GM23338 (cell line): ENCODE measurements around the gene AKT1S1. TPM values are rescaled to one million over a fixed set of nuclear protein-coding genes. Genes with fewer than 3 reads are reported as not detected.

Experiments
- ATAC-seq: fragments of 200-7000 bp; cut with Tn5 transposase; 3 replicates; pipeline ENCODE4 v1.9.1; 2020
- DNase-seq: peaks from one replicate; pipeline ENCODE4 v3.0.0-alpha.2; 2015; ENCODE audit warnings: low spot score
- H2AFZ ChIP-seq: fragments of 200-600 bp; sonication (generic); 2 replicates; pipeline ENCODE4 v1.8.0; 2016; ENCODE audit warnings: antibody characterized with exemption, mild to moderate bottlenecking, moderate library complexity
- H3F3A ChIP-seq: fragments of 200-600 bp; sonication (generic); replicated peaks from 2 replicates; pipeline ENCODE4 v1.8.0; 2017; ENCODE audit warnings: antibody characterized with exemption, mixed run types, low read depth
- H3K27ac ChIP-seq: fragments of 200-600 bp; sonication (generic); 2 replicates; pipeline ENCODE4 v1.6.1; 2016; ENCODE audit warnings: low read depth
- H3K27me3 ChIP-seq: fragments of 200-600 bp; sonication (generic); 2 replicates; pipeline ENCODE4 v1.8.0; 2016; ENCODE audit warnings: mild to moderate bottlenecking, mixed run types, moderate library complexity; ENCODE audit not compliant: insufficient read depth
- H3K36me3 ChIP-seq: fragments of 200-600 bp; sonication (generic); 2 replicates; pipeline ENCODE4 v1.8.0; 2016; ENCODE audit warnings: mild to moderate bottlenecking; ENCODE audit not compliant: insufficient read depth
- H3K4me1 ChIP-seq: fragments of 200-600 bp; sonication (generic); 2 replicates; pipeline ENCODE4 v1.8.0; 2016; ENCODE audit warnings: mild to moderate bottlenecking, moderate library complexity; ENCODE audit not compliant: insufficient read depth
- H3K4me2 ChIP-seq: fragments of 200-600 bp; sonication (generic); 2 replicates; pipeline ENCODE4 v1.7.1; 2017; ENCODE audit warnings: mixed run types
- H3K4me3 ChIP-seq: fragments of 200-600 bp; sonication (generic); 2 replicates; pipeline ENCODE4 v1.6.1; 2016; ENCODE audit warnings: mixed run types
- H3K79me2 ChIP-seq: fragments of 200-600 bp; sonication (generic); replicated peaks from 2 replicates; pipeline ENCODE4 v1.8.0; 2017; ENCODE audit warnings: mild to moderate bottlenecking; ENCODE audit not compliant: insufficient read depth
- H3K9me2 ChIP-seq: fragments of 200-600 bp; sonication (generic); 2 replicates; pipeline ENCODE4 v1.8.0; 2017; ENCODE audit not compliant: insufficient read depth
- H4K20me1 ChIP-seq: fragments of 200-600 bp; sonication (generic); replicated peaks from 2 replicates; pipeline ENCODE4 v1.8.0; 2017; ENCODE audit warnings: mild to moderate bottlenecking; ENCODE audit not compliant: insufficient read depth
- H3K27ac Mint-ChIP-seq: 2 replicates; pipeline ENCODE4 v1.8.0; 2020; ENCODE audit warnings: inconsistent platforms, mild to moderate bottlenecking, moderate library complexity, mixed read lengths
- H3K27me3 Mint-ChIP-seq: 3 replicates; pipeline ENCODE4 v1.8.0; 2022; ENCODE audit warnings: low read depth, mild to moderate bottlenecking, moderate library complexity, mixed read lengths, inconsistent platforms; ENCODE audit not compliant: insufficient read depth, poor library complexity
- H3K36me3 Mint-ChIP-seq: 3 replicates; pipeline ENCODE4 v1.8.0; 2021; ENCODE audit warnings: low read depth, mild to moderate bottlenecking, inconsistent platforms, moderate library complexity, mixed read lengths
- H3K4me1 Mint-ChIP-seq: 3 replicates; pipeline ENCODE4 v1.8.0; 2020; ENCODE audit warnings: mild to moderate bottlenecking, inconsistent platforms, mixed read lengths
- H3K4me3 Mint-ChIP-seq: 3 replicates; pipeline ENCODE4 v1.8.0; 2021; ENCODE audit warnings: moderate library complexity, mild to moderate bottlenecking, inconsistent platforms, mixed read lengths
- H3K9me3 Mint-ChIP-seq: 3 replicates; pipeline ENCODE4 v1.8.0; 2020; ENCODE audit warnings: moderate library complexity, mild to moderate bottlenecking, inconsistent platforms, mixed read lengths
- CREB1 ChIP-seq: fragments of 250-450 bp; sonication (Bioruptor Pico); IDR thresholded peaks from 2 replicates; pipeline ENCODE4 v1.5.0; 2020; ENCODE audit warnings: low read depth, mild to moderate bottlenecking, moderate library complexity
- JUNB ChIP-seq: IDR thresholded peaks from one replicate; pipeline ENCODE4 v1.6.1; 2016; ENCODE audit warnings: antibody characterized with exemption; ENCODE audit not compliant: unreplicated experiment
- NANOG ChIP-seq: IDR thresholded peaks from 2 replicates; pipeline ENCODE4 v1.6.1; 2016; ENCODE audit warnings: antibody characterized with exemption, borderline replicate concordance
- POLR2AphosphoS5 ChIP-seq: IDR thresholded peaks from 2 replicates; pipeline ENCODE4 v1.6.1; 2016; ENCODE audit warnings: antibody characterized with exemption, low read depth
- REST ChIP-seq: IDR thresholded peaks from one replicate; pipeline ENCODE4 v1.6.1; 2018; ENCODE audit warnings: antibody characterized with exemption; ENCODE audit not compliant: unreplicated experiment
- ZNF331 ChIP-seq: fragments of 250-450 bp; sonication (Bioruptor Pico); IDR thresholded peaks from 2 replicates; pipeline ENCODE4 v1.5.0; 2020; ENCODE audit warnings: low read depth, mild to moderate bottlenecking, moderate library complexity
- polyA plus RNA-seq: library from polyadenylated mRNA; unstranded; fragments of >200 nt; fragmentation: Nextera tagmentation; extraction: Ambion mirVana; gene quantifications from 2 replicates; pipeline ENCODE4 v1.2.1, GENCODE V29; 2016
- total RNA-seq: library from RNA; depleted of rRNA; stranded (reverse); fragments of >200 nt; shearing (Covaris generic); gene quantifications from 2 replicates; pipeline ENCODE4 v1.2.3, GENCODE V29; 2014
- TF ChIP-seq, protein P1 (sequence below): IDR thresholded peaks from 2 replicates; pipeline ENCODE4 v1.6.1; 2016; ENCODE audit warnings: antibody characterized with exemption
- TF ChIP-seq, protein P2 (sequence below), 2 experiments: fragments of 200-600 bp in 1 of 2; sonication (generic) in 1 of 2; conservative IDR thresholded peaks; 2 replicates each; pipeline versions ENCODE4 v1.5.1 to v1.6.1; 2016 to 2017; ENCODE audit warnings: antibody characterized with exemption in 2 of 2, low read depth in 2 of 2, mild to moderate bottlenecking in 2 of 2, moderate library complexity in 1 of 2

Gene AKT1S1
- total and polyA plus RNA-seq, 2 experiments from 2014 or later, result 21.5 to 28.6 TPM

DNA sequence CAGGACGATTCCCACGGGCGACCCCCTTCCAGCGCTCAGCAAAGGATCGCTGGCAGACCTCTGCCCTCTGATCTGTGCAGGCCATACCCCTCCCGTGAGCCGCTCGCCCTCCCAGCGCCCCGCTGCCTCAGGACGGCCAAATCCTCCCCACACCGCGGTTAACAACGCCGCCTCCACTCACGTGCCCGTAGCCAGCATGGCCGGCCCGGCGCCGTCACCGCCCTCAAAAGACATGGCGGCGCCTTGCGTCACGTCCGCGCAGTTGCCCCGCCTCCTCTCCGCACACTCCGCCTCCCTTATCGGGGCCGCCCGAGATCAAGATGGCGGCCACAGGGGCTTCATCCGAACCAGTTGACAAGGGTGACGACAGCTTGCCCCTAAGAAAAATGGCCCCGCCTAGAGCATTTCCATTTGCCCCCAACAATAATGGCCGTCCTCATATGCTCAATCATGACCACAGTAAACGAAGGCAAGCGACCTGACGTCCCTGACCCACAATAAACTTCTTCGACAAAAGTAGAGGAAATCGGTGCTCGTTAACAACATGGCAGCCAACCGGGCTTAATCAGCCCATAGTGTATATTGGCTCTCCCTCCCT lies 634 bp downstream of the AKT1S1 start:
- ATAC-seq (peak; percentile 61), DNase-seq (peak; percentile 98)
- Histone ChIP-seq H4K20me1 (peaks cover 8% of the 10 kb centered on the region), H3K4me1 (peaks cover 16% of the 10 kb centered on the region; the same call in 1 of the 2 replicates), H3K27ac (peak overlapping the region; percentile 99), H3K4me2 (peak overlapping the region; percentile 95), H3K79me2 (peaks cover 38% of the 10 kb centered on the region), H2AFZ (no peak overlapping the region; the same call in 1 of the 2 replicates), H3K9me2 (no peaks in the 10 kb centered on the region), H3F3A (peaks cover 21% of the 10 kb centered on the region; the same call in 1 of the 2 replicates), H3K36me3 (peaks cover 24% of the 10 kb centered on the region; the same call in 1 of the 2 replicates), H3K4me3 (peak overlapping the region; percentile 63), H3K27me3 (no peaks in the 10 kb centered on the region)
- Mint-ChIP-seq H3K27ac (no peak overlapping the region), H3K4me3 (no peak overlapping the region), H3K4me1 (peaks cover 27% of the 10 kb centered on the region), H3K27me3 (peaks cover 17% of the 10 kb centered on the region), H3K9me3 (no peaks in the 10 kb centered on the region; the same call in 2 of the 3 replicates), H3K36me3 (peaks cover 44% of the 10 kb centered on the region)
- TF ChIP-seq CREB1 (peak; percentile 95), REST (no peak), POLR2AphosphoS5 (0 out of 2 replicates have a peak, but pooled peaks have one; percentile 24)
- TF ChIP-seq, protein P1, sequence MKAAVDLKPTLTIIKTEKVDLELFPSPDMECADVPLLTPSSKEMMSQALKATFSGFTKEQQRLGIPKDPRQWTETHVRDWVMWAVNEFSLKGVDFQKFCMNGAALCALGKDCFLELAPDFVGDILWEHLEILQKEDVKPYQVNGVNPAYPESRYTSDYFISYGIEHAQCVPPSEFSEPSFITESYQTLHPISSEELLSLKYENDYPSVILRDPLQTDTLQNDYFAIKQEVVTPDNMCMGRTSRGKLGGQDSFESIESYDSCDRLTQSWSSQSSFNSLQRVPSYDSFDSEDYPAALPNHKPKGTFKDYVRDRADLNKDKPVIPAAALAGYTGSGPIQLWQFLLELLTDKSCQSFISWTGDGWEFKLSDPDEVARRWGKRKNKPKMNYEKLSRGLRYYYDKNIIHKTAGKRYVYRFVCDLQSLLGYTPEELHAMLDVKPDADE, result peak; percentile 90

GRCh38 chr19:49875857-49876421 lies 1.2 kb downstream of the AKT1S1 start:
- Histone ChIP-seq H3K79me2 (peaks cover 38% of the 10 kb centered on the region), H3K4me3 (peak overlapping the region; percentile 63), H3K9me2 (no peaks in the 10 kb centered on the region), H3F3A (peaks cover 21% of the 10 kb centered on the region; the same call in 1 of the 2 replicates), H3K4me1 (peaks cover 16% of the 10 kb centered on the region; the same call in 1 of the 2 replicates), H3K27ac (peak overlapping the region; percentile 97), H3K36me3 (peaks cover 19% of the 10 kb centered on the region; the same call in 1 of the 2 replicates), H3K27me3 (no peaks in the 10 kb centered on the region), H4K20me1 (peaks cover 8% of the 10 kb centered on the region), H2AFZ (no peak overlapping the region), H3K4me2 (peak overlapping the region; percentile 95)
- DNase-seq (peak; percentile 83), ATAC-seq (peak; percentile 35)
- H3K4me3 Mint-ChIP-seq, result no peak overlapping the region
- peaks cover 25% of the 10 kb centered on the region for H3K4me1 Mint-ChIP-seq
- no peaks in the 10 kb centered on the region; the same call in 2 of the 3 replicates for H3K9me3 Mint-ChIP-seq
- TF ChIP-seq, protein P1, result no peak
- TF ChIP-seq NANOG (no peak), POLR2AphosphoS5 (peak; percentile 71), CREB1 (no peak), ZNF331 (CRISPR knock-in tag) (no peak), JUNB (no peak)
- TF ChIP-seq, protein P2, sequence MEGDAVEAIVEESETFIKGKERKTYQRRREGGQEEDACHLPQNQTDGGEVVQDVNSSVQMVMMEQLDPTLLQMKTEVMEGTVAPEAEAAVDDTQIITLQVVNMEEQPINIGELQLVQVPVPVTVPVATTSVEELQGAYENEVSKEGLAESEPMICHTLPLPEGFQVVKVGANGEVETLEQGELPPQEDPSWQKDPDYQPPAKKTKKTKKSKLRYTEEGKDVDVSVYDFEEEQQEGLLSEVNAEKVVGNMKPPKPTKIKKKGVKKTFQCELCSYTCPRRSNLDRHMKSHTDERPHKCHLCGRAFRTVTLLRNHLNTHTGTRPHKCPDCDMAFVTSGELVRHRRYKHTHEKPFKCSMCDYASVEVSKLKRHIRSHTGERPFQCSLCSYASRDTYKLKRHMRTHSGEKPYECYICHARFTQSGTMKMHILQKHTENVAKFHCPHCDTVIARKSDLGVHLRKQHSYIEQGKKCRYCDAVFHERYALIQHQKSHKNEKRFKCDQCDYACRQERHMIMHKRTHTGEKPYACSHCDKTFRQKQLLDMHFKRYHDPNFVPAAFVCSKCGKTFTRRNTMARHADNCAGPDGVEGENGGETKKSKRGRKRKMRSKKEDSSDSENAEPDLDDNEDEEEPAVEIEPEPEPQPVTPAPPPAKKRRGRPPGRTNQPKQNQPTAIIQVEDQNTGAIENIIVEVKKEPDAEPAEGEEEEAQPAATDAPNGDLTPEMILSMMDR (conservative IDR thresholded peaks at IDR 0.05; ENCODE audit: low read depth in 2 of 2), result no peak
- peaks cover 15% of the 10 kb centered on the region for H3K27me3 Mint-ChIP-seq
- no peak overlapping the region for H3K27ac Mint-ChIP-seq
- peaks cover 40% of the 10 kb centered on the region for H3K36me3 Mint-ChIP-seq
